GM12872 (cell line): ENCODE measurements around the gene SARNP.

Source experiments
- TF ChIP-seq, protein P1 (sequence below): IDR thresholded peaks from 3 replicates; pipeline ENCODE4 v1.5.1; 2011; ENCODE audit warnings: low read depth, mild to moderate bottlenecking, low read length, moderate library complexity; ENCODE audit not compliant: insufficient read depth

Gene SARNP

GRCh38 chr12:55742719-55743405, 74.7 kb downstream of the SARNP start, which contains the start of gene GDF11:
GDF11 (plus strand) TSS chr12:55743122; CDS start chr12:55743317, 195 bp downstream.
- TF ChIP-seq, protein P1, sequence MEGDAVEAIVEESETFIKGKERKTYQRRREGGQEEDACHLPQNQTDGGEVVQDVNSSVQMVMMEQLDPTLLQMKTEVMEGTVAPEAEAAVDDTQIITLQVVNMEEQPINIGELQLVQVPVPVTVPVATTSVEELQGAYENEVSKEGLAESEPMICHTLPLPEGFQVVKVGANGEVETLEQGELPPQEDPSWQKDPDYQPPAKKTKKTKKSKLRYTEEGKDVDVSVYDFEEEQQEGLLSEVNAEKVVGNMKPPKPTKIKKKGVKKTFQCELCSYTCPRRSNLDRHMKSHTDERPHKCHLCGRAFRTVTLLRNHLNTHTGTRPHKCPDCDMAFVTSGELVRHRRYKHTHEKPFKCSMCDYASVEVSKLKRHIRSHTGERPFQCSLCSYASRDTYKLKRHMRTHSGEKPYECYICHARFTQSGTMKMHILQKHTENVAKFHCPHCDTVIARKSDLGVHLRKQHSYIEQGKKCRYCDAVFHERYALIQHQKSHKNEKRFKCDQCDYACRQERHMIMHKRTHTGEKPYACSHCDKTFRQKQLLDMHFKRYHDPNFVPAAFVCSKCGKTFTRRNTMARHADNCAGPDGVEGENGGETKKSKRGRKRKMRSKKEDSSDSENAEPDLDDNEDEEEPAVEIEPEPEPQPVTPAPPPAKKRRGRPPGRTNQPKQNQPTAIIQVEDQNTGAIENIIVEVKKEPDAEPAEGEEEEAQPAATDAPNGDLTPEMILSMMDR, result no peak

- TF ChIP-seq, protein P1, result no peak
These were observed 75.4 kb downstream of the SARNP start for GRCh38 chr12:55741931-55742680.

DNA sequence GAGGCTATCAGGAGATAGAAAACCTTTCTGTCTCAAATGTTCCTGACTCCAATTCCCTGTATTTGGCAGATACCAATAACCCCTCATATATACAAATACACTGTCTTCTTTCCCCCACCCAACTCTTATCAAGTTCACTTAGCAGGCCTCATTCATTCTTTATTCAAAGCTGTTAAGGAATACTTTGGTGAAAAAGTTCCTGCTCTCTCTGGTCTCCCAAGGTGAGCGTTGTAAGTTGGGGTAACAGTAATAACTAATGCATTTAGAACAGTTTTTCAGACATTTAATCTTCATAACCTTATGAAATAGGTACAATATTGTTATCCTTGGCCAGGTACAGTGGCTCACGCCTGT, 78.5 kb downstream of the SARNP start:
- TF ChIP-seq, protein P1, result no peak

DNA sequence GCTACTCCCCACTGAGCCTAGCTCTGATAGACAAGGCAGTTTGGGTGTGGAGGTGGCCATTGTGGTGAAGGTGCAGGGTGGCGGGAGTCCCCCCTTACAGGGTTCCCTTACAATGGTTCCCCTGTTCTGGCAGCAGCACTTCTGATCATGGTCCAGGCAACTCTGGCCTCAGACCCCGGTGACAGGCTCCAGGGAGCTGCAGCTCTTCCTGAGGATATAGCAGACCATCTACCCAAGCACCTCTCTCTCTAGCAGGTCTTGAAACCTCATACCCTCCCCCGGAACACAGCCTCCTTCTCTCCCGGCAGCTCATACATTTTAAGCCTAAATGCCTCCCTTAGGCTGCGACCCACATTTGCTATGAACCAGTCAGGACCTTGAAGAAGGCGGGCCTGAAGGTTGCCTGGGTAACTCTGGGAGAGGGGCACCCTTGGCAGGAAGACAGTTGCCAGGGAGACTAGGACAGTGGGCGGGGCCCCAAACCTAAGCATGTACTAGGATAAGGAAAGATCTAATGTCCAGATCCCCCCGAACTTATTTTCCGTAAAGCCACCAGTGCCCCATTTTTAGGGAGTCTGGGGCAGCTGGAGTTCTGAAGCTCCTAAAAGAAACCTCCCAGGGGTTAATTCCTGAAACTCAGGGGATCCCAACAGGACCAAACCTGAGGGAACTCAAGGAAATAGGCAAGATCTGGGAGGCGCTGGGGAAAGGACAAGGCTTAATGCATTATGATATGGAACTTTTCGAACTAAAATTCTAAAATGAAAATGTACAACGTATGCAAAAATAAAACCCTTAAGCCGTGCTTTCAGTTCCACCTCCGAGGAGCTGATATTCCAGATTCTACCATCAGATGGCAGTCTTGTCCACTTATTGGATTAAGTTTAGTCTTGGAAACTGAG, 79.2 kb downstream of the SARNP start:
- TF ChIP-seq, protein P1, result peak; percentile 74

DNA sequence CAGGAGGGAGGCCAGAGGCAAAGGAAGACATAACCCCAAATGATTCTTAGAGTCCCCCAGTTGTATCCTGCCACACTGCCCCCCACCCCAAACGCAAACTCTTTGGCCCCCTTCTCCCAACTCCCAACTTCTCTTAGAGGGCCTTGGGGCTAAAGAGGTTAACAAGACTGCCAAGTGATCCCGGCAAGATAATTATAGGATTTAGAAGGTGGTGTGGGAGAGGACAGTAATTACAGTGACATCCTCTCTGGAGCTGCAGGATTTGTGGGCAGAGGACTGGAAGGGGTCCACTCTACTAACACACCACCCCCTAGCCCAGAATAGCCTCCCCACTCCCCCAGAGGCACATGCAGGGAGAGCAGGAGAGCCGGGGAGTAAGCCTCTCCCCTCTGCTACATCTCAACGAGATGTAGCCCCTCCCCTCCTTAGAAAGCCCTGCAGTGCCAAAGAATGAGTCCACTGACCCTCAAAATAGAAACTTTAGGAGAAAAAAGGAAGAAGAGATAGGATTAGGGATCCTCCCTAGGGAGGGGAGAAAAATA, 79.9 kb downstream of the SARNP start:
- TF ChIP-seq, protein P1, result peak; percentile 25; the same call in 1 of the 3 replicates

DNA sequence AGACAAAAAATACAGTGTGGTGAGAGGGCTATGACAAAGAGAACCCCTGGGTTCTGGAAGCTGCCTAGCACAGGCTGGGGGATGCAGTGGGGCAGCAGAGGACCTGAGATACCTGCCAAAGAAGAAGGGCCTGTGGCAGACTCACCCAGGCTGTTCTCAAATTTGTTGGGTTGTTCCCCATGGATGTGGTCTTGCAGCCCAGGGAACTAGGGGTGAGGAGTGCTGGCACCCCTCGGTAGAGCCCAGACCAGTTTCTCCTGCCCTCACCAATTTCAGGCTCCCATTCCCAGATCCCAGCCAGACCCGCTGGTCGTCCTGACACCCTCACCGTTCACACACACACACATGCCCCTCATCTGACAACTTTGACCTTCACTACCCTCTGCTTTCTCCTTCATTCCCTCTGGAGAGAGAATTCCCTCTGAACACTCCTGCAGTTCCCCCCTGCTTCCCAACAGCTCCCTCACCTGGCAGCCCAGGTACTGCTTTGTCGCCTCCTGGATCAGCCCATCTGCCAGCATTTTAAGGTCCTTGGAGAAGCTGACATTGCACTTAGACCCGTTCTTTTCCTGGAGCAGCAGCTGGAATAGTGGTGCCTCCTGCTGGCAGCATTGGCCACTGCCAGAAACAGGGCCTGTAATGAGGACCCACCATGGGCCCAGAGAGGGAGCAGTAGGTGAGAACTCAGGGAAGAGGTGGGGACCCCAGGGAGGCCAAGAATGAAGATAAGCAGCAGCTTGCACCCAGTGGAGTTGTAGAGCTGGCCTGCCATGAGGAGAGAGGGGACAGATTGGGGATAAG, 80.5 kb downstream of the SARNP start:
- TF ChIP-seq, protein P1, result peak; percentile 93
